Peyer's patch (tissue), 4 donors: ENCODE data around the gene PPARGC1A. TPM values are rescaled to one million over a fixed set of nuclear protein-coding genes. Genes with fewer than 3 reads are reported as not detected.
A peak's percentile ranks its signal among the peaks of the same experiment; 100 is the strongest.

Experiments used
- DNase-seq, 3 donors: peaks; one replicate each; pipeline ENCODE4 v3.0.0-alpha.2; 2017 to 2019
- H3K27ac ChIP-seq, 4 donors: fragments of 200-600 bp; sonication (generic); one replicate each; pipeline ENCODE4 v1.5.1; 2016 to 2019
- H3K27me3 ChIP-seq, 2 donors: fragments of 200-600 bp; sonication (generic); one replicate each; pipeline ENCODE4 v1.5.1; 2019
- H3K36me3 ChIP-seq, 3 donors: fragments of 200-600 bp; sonication (generic); one replicate each; pipeline ENCODE4 v1.5.1; 2016 to 2019
- H3K4me1 ChIP-seq, 4 donors: fragments of 200-600 bp; sonication (generic); one replicate each; pipeline ENCODE4 v1.5.1; 2016 to 2019
- H3K4me3 ChIP-seq, 4 donors: fragments of 200-600 bp; sonication (generic); 1 replicate in 3 of 4; 2 replicates in 1 of 4; pipeline ENCODE4 v1.5.1; 2016 to 2019; ENCODE audit warnings: mild to moderate bottlenecking in 1 of 4
- H3K9me3 ChIP-seq, 4 donors: fragments of 200-600 bp; sonication (generic); one replicate each; pipeline ENCODE4 v1.5.1; 2016 to 2019; ENCODE audit warnings: mild to moderate bottlenecking in 1 of 4
- POLR2A ChIP-seq, 2 donors: fragments of 450-650 bp; IDR thresholded peaks; one replicate each; pipeline ENCODE4 v1.5.1; 2017; ENCODE audit warnings: antibody characterized with exemption in 2 of 2, mild to moderate bottlenecking in 2 of 2, moderate library complexity in 2 of 2
- total RNA-seq, 4 donors: library from RNA; depleted of rRNA; stranded (reverse); fragments of >200 nt; gene quantifications; one replicate each; pipeline ENCODE4 v1.1.0, GENCODE V29; 2016
- TF ChIP-seq, protein P1 (sequence below), 6 experiments: fragments of 450-650 bp in 4 of 6; fragments of 200-600 bp in 2 of 6; sonication (generic) in 1 of 6; IDR thresholded peaks; one replicate each; pipeline ENCODE4 v1.5.1; 2017 to 2019; ENCODE audit warnings: antibody characterized with exemption in 6 of 6, mild to moderate bottlenecking in 3 of 6, moderate library complexity in 1 of 6

Gene PPARGC1A
- total RNA-seq, 4 donors from 2014 or later = 53.6 to 106 (median 66.0) TPM

DNA sequence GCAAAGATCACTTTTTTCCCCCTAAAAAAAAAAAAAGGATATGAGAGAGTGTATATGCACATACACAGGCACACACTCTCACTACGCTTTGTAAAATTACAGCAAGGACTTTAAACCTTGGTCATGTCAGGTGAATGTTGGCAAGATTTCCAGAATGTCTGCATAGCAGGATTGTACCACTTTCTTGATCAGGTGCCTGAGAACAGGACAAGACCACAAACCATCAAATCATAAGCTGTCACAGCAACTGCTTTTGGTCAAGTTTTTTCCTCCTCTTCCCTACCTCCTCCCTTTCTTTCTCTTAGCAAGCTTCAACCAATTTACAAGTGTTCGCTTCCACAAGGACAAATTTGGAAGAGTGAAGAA is 15.3 kb downstream of the PPARGC1A start:
- H3K27ac ChIP-seq = peak overlapping the region in 2 of 4 donors; percentile 37 to 48
- DNase-seq = no peak
- no peaks in the 10 kb centered on the region for H3K36me3 ChIP-seq
- H3K27me3 ChIP-seq = no peaks in the 10 kb centered on the region
- no peaks in the 10 kb centered on the region for H3K9me3 ChIP-seq
- H3K4me1 ChIP-seq = peaks cover 0 to 49% (median 0%) of the 10 kb centered on the region in 4 donors
- no peak overlapping the region for H3K4me3 ChIP-seq
- TF ChIP-seq POLR2A (IDR thresholded peaks at IDR 0.05) = no peak
- TF ChIP-seq, protein P1, sequence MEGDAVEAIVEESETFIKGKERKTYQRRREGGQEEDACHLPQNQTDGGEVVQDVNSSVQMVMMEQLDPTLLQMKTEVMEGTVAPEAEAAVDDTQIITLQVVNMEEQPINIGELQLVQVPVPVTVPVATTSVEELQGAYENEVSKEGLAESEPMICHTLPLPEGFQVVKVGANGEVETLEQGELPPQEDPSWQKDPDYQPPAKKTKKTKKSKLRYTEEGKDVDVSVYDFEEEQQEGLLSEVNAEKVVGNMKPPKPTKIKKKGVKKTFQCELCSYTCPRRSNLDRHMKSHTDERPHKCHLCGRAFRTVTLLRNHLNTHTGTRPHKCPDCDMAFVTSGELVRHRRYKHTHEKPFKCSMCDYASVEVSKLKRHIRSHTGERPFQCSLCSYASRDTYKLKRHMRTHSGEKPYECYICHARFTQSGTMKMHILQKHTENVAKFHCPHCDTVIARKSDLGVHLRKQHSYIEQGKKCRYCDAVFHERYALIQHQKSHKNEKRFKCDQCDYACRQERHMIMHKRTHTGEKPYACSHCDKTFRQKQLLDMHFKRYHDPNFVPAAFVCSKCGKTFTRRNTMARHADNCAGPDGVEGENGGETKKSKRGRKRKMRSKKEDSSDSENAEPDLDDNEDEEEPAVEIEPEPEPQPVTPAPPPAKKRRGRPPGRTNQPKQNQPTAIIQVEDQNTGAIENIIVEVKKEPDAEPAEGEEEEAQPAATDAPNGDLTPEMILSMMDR (IDR thresholded peaks at IDR 0.05) = no peak

DNA sequence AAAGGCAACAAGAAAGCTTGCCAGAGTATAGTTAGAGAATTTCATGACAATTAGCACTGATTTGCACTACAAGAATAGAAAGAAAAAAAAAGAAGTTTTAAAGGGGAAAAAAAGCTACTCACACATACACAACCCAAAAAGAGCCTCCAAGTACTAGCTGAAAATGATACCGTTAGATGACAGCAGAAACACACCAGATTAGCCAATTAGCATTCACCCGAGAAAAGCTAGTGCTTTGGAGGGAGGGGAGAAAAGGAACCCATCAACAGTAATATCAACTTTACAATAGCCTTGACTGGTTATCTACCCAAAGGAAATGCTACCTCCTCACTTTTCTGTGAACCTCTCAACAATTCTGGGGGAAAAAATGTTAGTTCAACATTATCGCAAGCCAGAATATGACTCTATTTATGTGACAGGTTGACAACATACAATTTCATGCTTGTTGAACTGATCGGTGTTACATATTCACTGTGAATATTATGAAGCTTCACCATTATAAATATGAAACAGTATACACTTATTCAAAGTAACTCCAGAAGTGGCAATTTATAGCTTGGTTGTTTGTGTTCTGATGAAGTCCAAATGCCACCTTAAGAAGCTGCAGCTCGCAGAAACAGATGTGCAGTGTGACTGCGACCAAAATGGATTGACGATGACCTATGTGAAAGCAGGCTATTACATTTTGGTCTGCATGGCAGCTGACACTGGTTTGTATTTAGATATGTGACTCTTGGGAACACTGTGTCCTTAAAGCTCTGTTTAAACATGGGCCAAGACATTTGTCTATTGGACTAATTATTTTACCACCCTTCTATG is 15.9 kb downstream of the PPARGC1A start:
- TF ChIP-seq, protein P1 (IDR thresholded peaks at IDR 0.05) = no peak
- TF ChIP-seq POLR2A (IDR thresholded peaks at IDR 0.05) = no peak
- Histone ChIP-seq H3K9me3 (no peaks in the 10 kb centered on the region), H3K4me1 (peaks cover 0 to 43% (median 0%) of the 10 kb centered on the region in 4 donors), H3K36me3 (no peaks in the 10 kb centered on the region), H3K27me3 (no peaks in the 10 kb centered on the region), H3K27ac (peak overlapping the region in 2 of 4 donors; percentile 7 to 43), H3K4me3 (no peak overlapping the region)
- DNase-seq = no peak

DNA sequence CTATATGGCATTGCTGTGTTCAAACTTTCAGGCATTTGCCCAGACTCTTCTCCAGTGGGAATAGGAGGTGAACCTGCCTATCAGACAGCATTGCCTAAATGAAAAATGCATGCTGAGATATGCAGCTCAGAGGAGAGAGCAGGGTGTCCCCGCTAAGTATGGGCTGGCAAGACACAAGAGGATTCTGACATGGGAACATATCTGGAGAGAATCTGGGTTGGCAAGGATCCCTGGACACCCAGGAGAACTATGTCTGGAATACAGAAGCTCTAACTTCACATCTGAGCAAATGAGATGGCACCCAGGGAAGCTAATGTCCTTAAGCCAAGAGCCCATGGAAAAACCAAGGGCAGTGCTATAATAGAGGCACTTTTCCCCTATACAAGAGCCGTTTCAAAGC is 18.4 kb downstream of the PPARGC1A start:
- H3K36me3 ChIP-seq = no peaks in the 10 kb centered on the region
- TF ChIP-seq, protein P1 (IDR thresholded peaks at IDR 0.05) = no peak
- no peak for TF ChIP-seq POLR2A (IDR thresholded peaks at IDR 0.05)
- no peak for DNase-seq
- H3K4me1 ChIP-seq = peaks cover 0 to 22% (median 0%) of the 10 kb centered on the region in 4 donors
- no peak overlapping the region for H3K27ac ChIP-seq
- H3K27me3 ChIP-seq = no peaks in the 10 kb centered on the region
- no peak overlapping the region for H3K4me3 ChIP-seq
- H3K9me3 ChIP-seq = no peaks in the 10 kb centered on the region

DNA sequence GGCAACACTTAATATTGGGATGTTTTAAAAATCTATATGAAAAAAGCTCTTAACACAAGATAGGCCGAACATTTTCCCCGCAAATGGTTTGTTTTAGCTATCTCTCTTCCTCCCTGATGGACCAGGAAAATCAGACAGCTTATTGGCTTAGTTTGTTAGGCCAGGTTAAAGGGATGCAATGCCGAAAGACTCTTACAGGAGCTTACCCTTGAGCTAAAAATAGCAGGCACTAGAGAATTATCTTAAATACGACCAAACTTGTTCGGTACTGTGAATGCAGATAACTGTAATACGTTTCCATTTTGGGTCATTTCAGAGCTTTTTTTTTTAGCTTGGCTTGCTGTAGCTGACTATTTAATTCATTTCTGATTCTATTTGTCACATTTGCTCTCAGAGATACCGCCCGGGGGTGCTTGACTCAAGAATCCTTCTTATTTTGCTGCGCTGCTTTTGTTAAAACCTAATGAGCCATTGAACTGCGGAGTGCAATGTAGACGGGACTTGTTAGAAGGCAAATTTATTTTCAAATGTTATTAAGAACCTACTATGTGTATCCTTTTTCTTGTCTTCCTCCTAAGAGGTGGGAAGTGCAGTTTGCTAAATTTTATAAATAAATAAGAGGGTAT is 23.3 kb downstream of the PPARGC1A start:
- H3K4me3 ChIP-seq = no peak overlapping the region
- no peak for TF ChIP-seq POLR2A (IDR thresholded peaks at IDR 0.05)
- TF ChIP-seq, protein P1 (IDR thresholded peaks at IDR 0.05) = no peak
- H3K36me3 ChIP-seq = no peaks in the 10 kb centered on the region
- H3K4me1 ChIP-seq = peaks cover 0 to 4% (median 0%) of the 10 kb centered on the region in 4 donors
- H3K27ac ChIP-seq = no peak overlapping the region
- H3K9me3 ChIP-seq = no peaks in the 10 kb centered on the region
- no peak for DNase-seq
- no peaks in the 10 kb centered on the region for H3K27me3 ChIP-seq

DNA sequence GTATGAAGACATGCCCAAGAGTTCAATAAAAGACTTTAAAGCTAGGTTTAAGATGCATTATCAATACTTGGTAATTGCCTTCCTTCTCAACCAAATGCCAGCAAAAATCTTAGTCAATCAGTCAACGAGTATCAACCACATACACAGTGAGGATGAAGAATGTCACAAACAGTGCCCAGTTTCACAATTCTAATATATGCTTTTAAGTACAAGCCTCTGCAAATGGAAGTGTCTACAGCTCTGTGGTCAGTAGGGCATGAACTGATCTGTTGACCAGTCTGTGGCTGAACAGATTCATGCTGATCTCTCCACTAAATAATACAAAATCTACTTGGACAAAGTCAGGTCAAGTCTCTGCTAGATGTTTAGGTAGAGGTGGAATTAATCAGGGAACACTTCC is 27.9 kb downstream of the PPARGC1A start:
- Histone ChIP-seq H3K9me3 (no peaks in the 10 kb centered on the region), H3K27ac (no peak overlapping the region)
- TF ChIP-seq, protein P1 (IDR thresholded peaks at IDR 0.05) = no peak
- no peak for TF ChIP-seq POLR2A (IDR thresholded peaks at IDR 0.05)

More for the DNA sequence above, 27.9 kb downstream of the PPARGC1A start:
- peaks cover 0 to 17% (median 0%) of the 10 kb centered on the region in 4 donors for H3K4me1 ChIP-seq
- no peak overlapping the region for H3K4me3 ChIP-seq
- no peaks in the 10 kb centered on the region for H3K36me3 ChIP-seq
- no peak for DNase-seq
- H3K27me3 ChIP-seq = no peaks in the 10 kb centered on the region
